T-helper 1 cell treated with Interleukin-12 subunit alpha and Interleukin-12 subunit beta and Interleukin-4 antibody, amounts not matched to agents 30 μg/mL and 1 μg/mL, for 36 hours (primary cell): Measurements from ENCODE around the gene IGF2BP3.

Experiments used
- H3K27ac Mint-ChIP-seq: one replicate; pipeline ENCODE4 v1.8.0; 2021; ENCODE audit warnings: mild to moderate bottlenecking, mixed read lengths
- H3K27me3 Mint-ChIP-seq: one replicate; pipeline ENCODE4 v1.8.0; 2021; ENCODE audit warnings: low read depth, mixed read lengths
- H3K36me3 Mint-ChIP-seq: one replicate; pipeline ENCODE4 v1.8.0; 2021; ENCODE audit warnings: low read depth, mixed read lengths
- H3K4me1 Mint-ChIP-seq: one replicate; pipeline ENCODE4 v1.8.0; 2021; ENCODE audit warnings: low read depth, mixed read lengths
- H3K4me3 Mint-ChIP-seq: one replicate; pipeline ENCODE4 v1.8.0; 2021; ENCODE audit warnings: mild to moderate bottlenecking, moderate library complexity, mixed read lengths
- H3K9me3 Mint-ChIP-seq: one replicate; pipeline ENCODE4 v1.8.0; 2021; ENCODE audit warnings: mixed read lengths

Gene IGF2BP3

GRCh38 chr7:23260371-23260770 is 209.9 kb downstream of the IGF2BP3 start:
- no peaks in the 10 kb centered on the region for H3K9me3 Mint-ChIP-seq

More at GRCh38 chr7:23260371-23260770, 209.9 kb downstream of the IGF2BP3 start:
- Mint-ChIP-seq H3K4me3 (no peak overlapping the region), H3K27ac (no peak overlapping the region), H3K4me1 (peaks cover 4% of the 10 kb centered on the region), H3K36me3 (no peaks in the 10 kb centered on the region), H3K27me3 (peaks cover 24% of the 10 kb centered on the region)
